ENCODE measurements around the gene BCL11B. TPM values are rescaled to one million over a fixed set of nuclear protein-coding genes. Genes with fewer than 3 reads are reported as not detected.
A peak's percentile ranks its signal among the peaks of the same experiment; 100 is the strongest.

The BCL11B gene
- total RNA-seq, 1 experiment from 2014 or later: 80.6 TPM

DNA sequence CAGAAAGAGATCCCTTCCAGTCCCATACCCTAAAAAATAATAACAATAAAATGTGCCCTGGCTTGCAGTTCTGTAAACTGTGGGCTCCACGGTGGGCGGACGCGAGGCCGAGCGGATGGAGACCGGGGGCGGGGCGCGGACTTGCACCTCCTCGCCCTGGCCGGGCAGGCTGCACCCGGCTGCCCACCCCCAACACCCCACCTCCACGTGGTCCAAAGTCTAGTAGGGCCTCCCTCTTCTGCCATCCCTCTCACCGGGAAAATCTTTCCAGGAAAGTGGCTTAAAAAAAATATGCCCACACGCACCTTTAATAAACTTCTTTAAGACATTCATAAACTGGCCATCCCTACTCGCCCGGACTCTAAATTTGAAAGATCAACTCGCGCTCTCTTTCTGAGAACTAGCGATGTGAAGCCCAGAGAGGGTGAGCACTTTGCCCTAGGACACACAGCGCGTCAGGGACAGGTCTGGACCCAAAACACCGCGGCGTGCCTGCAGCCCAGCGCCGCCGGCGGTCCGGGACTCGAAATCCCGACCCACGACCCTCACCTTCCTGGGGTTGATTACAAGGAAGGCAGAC lies 1.9 kb upstream of the BCL11B start:
- Histone ChIP-seq H3K27ac (ENCODE audit: low read depth, low read length, poor library complexity, severe bottlenecking) (peak overlapping the region; percentile 93), H3K4me3 (ENCODE audit: low read depth, low read length, poor library complexity, severe bottlenecking) (peak overlapping the region; percentile 85), H3K4me1 (ENCODE audit: insufficient read depth, low read length, poor library complexity, severe bottlenecking) (peaks cover 38% of the 10 kb centered on the region), H3K27me3 (replicated peaks; ENCODE audit: insufficient read depth, low read depth, low read length, poor library complexity) (no peaks in the 10 kb centered on the region), H3K9me3 (ENCODE audit: low read depth, low read length, poor library complexity, severe bottlenecking) (no peaks in the 10 kb centered on the region), H3K36me3 (ENCODE audit: insufficient read depth, low read length, poor library complexity, severe bottlenecking) (no peaks in the 10 kb centered on the region)
- BruUV-seq (replicated peaks): no TSS peak
- ChIA-PET POLR2A (ENCODE audit: low non-redundant PET) (no interaction called here), CTCF (interaction anchor here (1.1 kb wide), 1 partner anchor 1862 kb away, joined by 5 read pairs; no protein-coding TSS in a partner anchor)
- TF ChIP-seq EZH2 (IDR thresholded peaks at IDR 0.05; ENCODE audit: borderline replicate concordance, low read depth, low read length, poor library complexity, severe bottlenecking): no peak
- no peak for TF ChIP-seq CTCF (conservative IDR thresholded peaks at IDR 0.05; ENCODE audit: low read depth, low read length)
- peak; percentile 56 for DNase-seq (ENCODE audit: low spot score)
- intact Hi-C loops (cut with micrococcal nuclease; ENCODE audit: unreplicated experiment): loop anchor here (2.0 to 5.0 kb wide), 4 partner anchors 141 to 1862 kb away; no protein-coding TSS in a partner anchor

DNA sequence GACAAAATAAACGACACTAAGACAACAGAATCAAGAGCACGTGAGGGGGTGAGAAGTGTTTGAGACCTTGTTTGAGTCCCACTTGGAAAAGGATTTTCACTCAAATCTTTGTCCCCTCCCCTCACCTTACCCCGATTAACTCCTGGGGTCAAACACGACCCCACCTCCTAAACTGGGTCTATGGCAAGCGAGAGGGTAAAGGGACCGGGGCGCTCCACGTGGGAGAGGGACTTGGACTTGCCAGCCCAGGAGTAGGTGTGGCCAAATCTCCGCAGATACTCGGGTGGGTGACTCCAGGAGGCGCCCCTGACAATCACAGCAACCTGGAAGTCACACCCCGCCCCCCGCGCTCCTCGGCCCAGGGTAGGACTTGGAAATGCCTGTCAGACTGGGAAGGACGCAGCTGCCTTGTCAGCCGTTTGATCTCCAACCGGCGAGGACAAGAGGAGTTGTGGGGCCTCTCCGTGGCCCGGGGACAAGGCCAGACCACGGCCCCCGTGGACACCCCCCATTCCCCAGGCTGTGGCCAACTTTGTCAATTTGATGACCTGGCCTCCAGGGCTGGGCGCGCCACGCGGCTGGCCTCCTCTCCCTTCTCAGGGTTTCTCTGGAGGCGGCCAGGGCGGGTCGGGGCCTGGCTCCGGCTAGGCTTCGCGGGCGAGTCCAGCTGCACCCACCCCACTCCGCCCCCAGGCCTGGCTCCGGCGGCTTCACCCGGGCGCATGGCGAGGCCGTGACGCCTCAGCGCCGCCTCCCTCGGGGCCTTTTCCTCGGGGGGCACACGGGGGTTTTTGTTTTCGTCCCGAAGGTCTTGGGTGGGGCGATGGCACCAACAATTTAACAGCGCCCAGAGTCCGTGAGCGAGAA lies 1.1 kb upstream of the BCL11B start:
- TSS peak; percentile 10 for BruUV-seq (replicated peaks)
- Histone ChIP-seq H3K27ac (ENCODE audit: low read depth, low read length, poor library complexity, severe bottlenecking) (peak overlapping the region; percentile 93), H3K27me3 (replicated peaks; ENCODE audit: insufficient read depth, low read depth, low read length, poor library complexity) (no peaks in the 10 kb centered on the region), H3K9me3 (ENCODE audit: low read depth, low read length, poor library complexity, severe bottlenecking) (no peaks in the 10 kb centered on the region), H3K36me3 (ENCODE audit: insufficient read depth, low read length, poor library complexity, severe bottlenecking) (no peaks in the 10 kb centered on the region), H3K4me3 (ENCODE audit: low read depth, low read length, poor library complexity, severe bottlenecking) (peak overlapping the region; percentile 85), H3K4me1 (ENCODE audit: insufficient read depth, low read length, poor library complexity, severe bottlenecking) (peaks cover 38% of the 10 kb centered on the region)
- peak; percentile 90 for DNase-seq (ENCODE audit: low spot score)
- ChIA-PET POLR2A (ENCODE audit: low non-redundant PET) (no interaction called here), CTCF (no interaction called here)
- intact Hi-C loops (cut with micrococcal nuclease; ENCODE audit: unreplicated experiment): loop anchor here (5.0 kb wide), 3 partner anchors 776 to 1861 kb away; no protein-coding TSS in a partner anchor
- TF ChIP-seq EZH2 (IDR thresholded peaks at IDR 0.05; ENCODE audit: borderline replicate concordance, low read depth, low read length, poor library complexity, severe bottlenecking) (no peak), CTCF (conservative IDR thresholded peaks at IDR 0.05; ENCODE audit: low read depth, low read length) (no peak)

DNA sequence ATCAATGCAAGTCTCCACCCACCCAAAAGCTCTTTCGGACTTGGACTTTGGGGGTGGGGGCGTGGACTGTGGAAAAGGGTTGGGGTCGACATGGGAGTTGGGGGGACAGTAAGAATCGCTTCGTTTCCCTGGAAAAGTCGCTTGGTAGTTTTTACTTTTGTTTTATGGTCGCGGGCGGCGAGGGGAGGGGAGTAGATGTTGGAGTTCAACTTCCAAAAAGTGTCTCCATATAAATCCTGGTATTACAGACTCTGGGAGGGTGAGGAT lies 568 bp upstream of the BCL11B start:
- no peaks in the 10 kb centered on the region for H3K36me3 ChIP-seq (ENCODE audit: insufficient read depth, low read length, poor library complexity, severe bottlenecking)
- DNase-seq (ENCODE audit: low spot score): no peak
- H3K27me3 ChIP-seq (replicated peaks; ENCODE audit: insufficient read depth, low read depth, low read length, poor library complexity): no peaks in the 10 kb centered on the region
- H3K4me3 ChIP-seq (ENCODE audit: low read depth, low read length, poor library complexity, severe bottlenecking): peak overlapping the region; percentile 85
- POLR2A ChIA-PET (ENCODE audit: low non-redundant PET): interaction anchor here (0.7 kb wide), 1 partner anchor 1782 kb away, joined by 4 read pairs; no protein-coding TSS in a partner anchor
- no peaks in the 10 kb centered on the region for H3K9me3 ChIP-seq (ENCODE audit: low read depth, low read length, poor library complexity, severe bottlenecking)
- H3K4me1 ChIP-seq (ENCODE audit: insufficient read depth, low read length, poor library complexity, severe bottlenecking): peaks cover 38% of the 10 kb centered on the region
- intact Hi-C loops (cut with micrococcal nuclease; ENCODE audit: unreplicated experiment): loop anchor here (5.0 kb wide), 3 partner anchors 775 to 1860 kb away; no protein-coding TSS in a partner anchor
- CTCF ChIA-PET: no interaction called here
- BruUV-seq (replicated peaks): no TSS peak
- TF ChIP-seq EZH2 (IDR thresholded peaks at IDR 0.05; ENCODE audit: borderline replicate concordance, low read depth, low read length, poor library complexity, severe bottlenecking) (no peak), CTCF (conservative IDR thresholded peaks at IDR 0.05; ENCODE audit: low read depth, low read length) (no peak)
- H3K27ac ChIP-seq (ENCODE audit: low read depth, low read length, poor library complexity, severe bottlenecking): peak overlapping the region; percentile 93

Data from A673 (cell line).